Cardiac muscle cell (in vitro differentiated cells and primary cell): ENCODE data around the gene DLG2. TPM values are rescaled to one million over a fixed set of nuclear protein-coding genes. Genes with fewer than 3 reads are reported as not detected.
A peak's percentile ranks its signal among the peaks of the same experiment; 100 is the strongest.
"Not testable (repeated sequence)": the region's sequence is repeated elsewhere in the genome, so short reads cannot be mapped to it uniquely, and the experiment has no call there.

Experiments used
- DNase-seq, 2 donors: peaks; one replicate each; pipeline versions ENCODE4 v3.0.0 to v3.0.0-alpha.2; 2010 to 2017; ENCODE audit warnings: low read depth in 1 of 2, low spot score in 1 of 2
- H3K27ac ChIP-seq: fragments of 200-600 bp; sonication (generic); 2 replicates; pipeline ENCODE4 v1.5.1; 2016
- H3K27me3 ChIP-seq: fragments of 200-600 bp; sonication (generic); 2 replicates; pipeline ENCODE4 v1.6.0; 2016; ENCODE audit warnings: control low read depth
- H3K36me3 ChIP-seq: fragments of 200-600 bp; sonication (generic); 2 replicates; pipeline ENCODE4 v1.5.1; 2016; ENCODE audit warnings: control low read depth
- H3K4me1 ChIP-seq: fragments of 200-600 bp; sonication (generic); 2 replicates; pipeline ENCODE4 v1.8.1; 2017; ENCODE audit warnings: low read depth, mild to moderate bottlenecking, mixed run types
- H3K4me3 ChIP-seq: fragments of 200-600 bp; sonication (generic); 2 replicates; pipeline ENCODE4 v1.5.1; 2016; ENCODE audit warnings: mild to moderate bottlenecking
- H3K9me3 ChIP-seq: fragments of 200-600 bp; sonication (generic); 2 replicates; pipeline ENCODE4 v1.5.1; 2017; ENCODE audit warnings: low read depth, mild to moderate bottlenecking, control low read depth
- CTCF ChIP-seq: IDR thresholded peaks from 2 replicates; pipeline ENCODE4 v1.5.1; 2012; ENCODE audit warnings: low read depth, mild to moderate bottlenecking, low read length
- polyA plus RNA-seq: library from polyadenylated mRNA; unstranded; fragments of >200 nt; fragmentation: Nextera tagmentation; extraction: Ambion mirVana; gene quantifications from 2 replicates; pipeline ENCODE4 v1.2.1, GENCODE V29; 2016
- total RNA-seq: library from RNA; depleted of rRNA; stranded (reverse); fragments of >200 nt; gene quantifications from 2 replicates; pipeline ENCODE4 v1.2.3, GENCODE V29; 2016

The DLG2 gene
- total and polyA plus RNA-seq, 2 experiments from 2014 or later, result 3.5 to 15.9 TPM

- no peak for TF ChIP-seq CTCF
- Histone ChIP-seq H3K36me3 (peaks cover 39% of the 10 kb centered on the region), H3K4me3 (peak overlapping the region; percentile 65), H3K27ac (peak overlapping the region; percentile 96), H3K9me3 (no peaks in the 10 kb centered on the region), H3K4me1 (peaks cover 27% of the 10 kb centered on the region), H3K27me3 (no peaks in the 10 kb centered on the region)
- peak in 1 of 2 donors; percentile 32 for DNase-seq
Observed at GRCh38 chr11:85661972-85662664, 35.0 kb upstream of the DLG2 start.

GRCh38 chr11:85658180-85658579, 31.0 kb upstream of the DLG2 start:
- TF ChIP-seq CTCF, result no peak
- H3K9me3 ChIP-seq, result no peaks in the 10 kb centered on the region
- no peak overlapping the region for H3K27ac ChIP-seq
- peaks cover 32% of the 10 kb centered on the region for H3K4me1 ChIP-seq
- peak in 1 of 2 donors; percentile 33 for DNase-seq
- H3K27me3 ChIP-seq, result no peaks in the 10 kb centered on the region
- H3K4me3 ChIP-seq, result no peak overlapping the region
- H3K36me3 ChIP-seq, result peaks cover 63% of the 10 kb centered on the region

DNA sequence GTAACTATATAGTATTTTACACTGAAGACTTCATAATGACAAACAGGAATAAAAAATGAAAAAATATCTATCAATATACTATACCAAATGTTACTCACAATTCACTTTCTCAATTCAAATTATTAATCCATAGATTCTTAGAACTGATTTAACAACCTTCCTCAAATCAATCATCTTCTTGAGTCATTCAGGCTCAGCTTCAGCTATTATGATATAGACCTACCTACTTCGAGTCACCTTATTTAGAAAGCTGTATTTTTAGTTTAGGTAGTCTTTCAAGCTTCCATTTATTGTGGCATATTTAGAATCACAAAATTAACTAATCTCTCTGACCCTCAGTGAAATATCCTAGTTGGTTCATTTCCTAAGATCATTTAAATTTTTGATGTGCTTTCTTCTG, 29.6 kb upstream of the DLG2 start:
- Histone ChIP-seq H3K4me3 (no peak overlapping the region), H3K9me3 (no peaks in the 10 kb centered on the region), H3K4me1 (peaks cover 22% of the 10 kb centered on the region), H3K27ac (no peak overlapping the region), H3K27me3 (no peaks in the 10 kb centered on the region), H3K36me3 (peaks cover 59% of the 10 kb centered on the region)
- no peak for DNase-seq
- TF ChIP-seq CTCF, result no peak

DNA sequence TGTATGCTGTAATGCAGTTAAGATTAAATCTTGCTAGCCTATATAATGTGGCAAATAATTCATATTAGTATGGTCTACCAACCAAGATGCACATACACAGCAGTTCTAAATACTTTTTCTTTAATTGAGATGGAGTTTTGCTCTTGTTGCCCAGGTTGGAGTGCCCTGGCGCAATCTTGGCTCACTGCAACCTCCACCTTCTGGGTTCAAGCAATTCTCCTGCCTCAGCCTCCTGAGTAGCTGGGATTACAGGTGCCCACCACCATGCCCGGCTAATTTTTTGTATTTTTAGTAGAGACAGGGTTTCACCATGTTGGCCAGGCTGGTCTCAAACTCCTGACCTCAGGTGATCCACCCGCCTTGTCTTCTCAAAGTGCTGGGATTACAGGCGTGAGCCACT, 27.2 kb upstream of the DLG2 start:
- peaks cover 43% of the 10 kb centered on the region for H3K36me3 ChIP-seq
- not testable (repeated sequence) for H3K4me3 ChIP-seq

DNA sequence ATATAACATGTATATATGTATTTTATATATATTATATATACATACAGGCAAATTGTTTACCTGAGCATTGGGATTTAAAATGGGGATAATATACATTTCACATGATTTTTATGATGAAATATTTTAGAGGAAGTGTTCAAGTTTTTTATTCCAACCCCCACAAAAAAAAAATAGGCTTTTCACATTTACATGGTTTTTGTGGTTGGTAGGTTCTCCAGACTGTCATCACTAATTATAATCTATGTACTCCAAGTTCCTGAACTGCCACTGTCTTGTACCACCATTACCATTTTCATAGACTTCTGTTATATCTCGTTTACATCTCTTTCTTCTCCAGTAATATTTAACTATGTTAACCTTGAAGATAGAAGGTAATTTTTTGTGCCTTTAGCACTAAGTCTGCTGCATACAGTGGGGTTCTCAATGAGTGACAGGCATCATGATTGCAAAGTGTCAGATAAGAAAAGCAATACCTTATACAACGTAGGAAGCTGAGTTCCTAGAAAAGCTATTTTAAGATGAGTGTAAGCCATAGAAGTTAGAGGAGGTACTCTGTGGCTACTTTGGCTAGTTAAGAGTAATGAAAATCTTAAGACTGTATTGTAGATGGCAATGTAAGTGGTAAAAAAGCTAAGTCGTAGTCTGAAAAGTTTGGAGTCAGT, 25.8 kb upstream of the DLG2 start:
- H3K4me3 ChIP-seq, result no peak overlapping the region
- DNase-seq, result no peak
- TF ChIP-seq CTCF, result no peak
- H3K36me3 ChIP-seq, result peaks cover 30% of the 10 kb centered on the region
- H3K4me1 ChIP-seq, result peaks cover 9% of the 10 kb centered on the region
- peak overlapping the region; percentile 59 for H3K27ac ChIP-seq
- no peaks in the 10 kb centered on the region for H3K9me3 ChIP-seq
- H3K27me3 ChIP-seq, result no peaks in the 10 kb centered on the region

More for the DNA sequence above, 27.2 kb upstream of the DLG2 start:
- not testable (repeated sequence) for H3K4me1 ChIP-seq, DNase-seq, H3K27me3 ChIP-seq, H3K9me3 ChIP-seq, H3K27ac ChIP-seq

- Histone ChIP-seq H3K27me3 (no peaks in the 10 kb centered on the region), H3K36me3 (peaks cover 13% of the 10 kb centered on the region), H3K4me3 (no peak overlapping the region), H3K4me1 (peaks cover 9% of the 10 kb centered on the region), H3K27ac (no peak overlapping the region), H3K9me3 (no peaks in the 10 kb centered on the region)
- no peak for DNase-seq
- no peak for TF ChIP-seq CTCF
Observed at GRCh38 chr11:85651118-85651517, 24.0 kb upstream of the DLG2 start.
